HG02571 (cell line): ENCODE measurements around the gene RAVER1.
"Not testable (repeated sequence)": the region's sequence is repeated elsewhere in the genome, so short reads cannot be mapped to it uniquely, and the experiment has no call there.

ENCODE experiments used
- ATAC-seq: cut with Tn5 transposase; IDR thresholded peaks from one replicate; pipeline ENCODE4 v1.9.1; 2021; ENCODE audit warnings: mild to moderate bottlenecking, moderate library complexity; ENCODE audit not compliant: unreplicated experiment

The RAVER1 gene

DNA sequence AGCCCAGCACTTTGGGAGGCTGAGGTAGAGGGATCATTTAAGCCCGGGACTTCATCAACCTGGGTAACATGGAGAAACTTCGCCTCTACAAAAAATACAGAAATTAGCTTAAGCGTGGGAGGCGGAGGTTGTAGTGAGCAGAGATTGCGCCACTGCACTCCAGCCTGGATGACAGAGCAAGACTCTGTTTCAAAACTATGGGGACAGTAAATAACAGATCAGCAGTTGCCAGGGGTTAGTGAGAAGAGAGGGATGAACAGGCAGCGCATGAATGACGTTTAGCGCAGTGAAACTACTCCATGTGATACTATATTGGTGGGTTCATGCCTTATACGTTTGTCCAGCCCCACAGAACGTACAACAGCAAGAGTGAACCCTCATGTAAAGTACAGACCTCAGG is 13.2 kb upstream of the RAVER1 start:
- no peak for ATAC-seq

DNA sequence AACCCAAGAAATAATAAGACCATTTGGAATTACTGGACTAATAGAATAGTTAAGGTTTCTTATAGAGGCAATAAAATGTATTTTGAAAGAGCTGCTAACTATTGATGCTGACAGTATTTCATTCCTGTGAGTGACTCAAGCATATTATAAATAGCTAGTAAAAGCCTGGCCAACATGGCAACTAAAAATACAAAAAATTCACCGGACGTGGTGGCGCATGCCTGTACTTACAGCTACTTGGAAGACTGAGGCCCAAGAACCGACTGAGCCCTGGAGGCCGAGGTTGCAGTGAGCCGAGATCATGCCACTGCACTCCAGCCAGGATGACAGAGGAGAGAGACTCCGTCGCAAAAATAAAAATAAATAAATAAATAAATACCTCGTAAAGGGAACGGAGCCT is 11.5 kb upstream of the RAVER1 start:
- no peak for ATAC-seq

DNA sequence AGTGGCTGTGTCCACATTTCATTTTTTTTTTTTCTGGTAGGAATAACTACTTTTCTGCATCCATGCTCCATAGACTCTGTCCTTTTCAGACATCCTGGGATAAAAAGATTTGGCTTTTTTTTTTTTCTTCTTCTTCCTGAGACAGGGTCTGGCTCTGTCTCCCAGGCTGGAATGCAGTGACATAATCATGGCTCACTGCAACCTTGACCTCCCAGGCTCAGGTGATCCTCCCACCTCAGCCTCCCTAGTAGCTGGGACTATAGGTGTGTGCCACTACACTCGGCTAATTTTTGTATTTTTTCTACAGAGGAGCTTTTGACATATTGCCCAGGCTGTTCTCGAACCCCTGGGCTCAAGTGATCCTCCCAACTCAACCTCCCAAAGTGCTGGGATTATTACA is 10.2 kb upstream of the RAVER1 start:
- no peak for ATAC-seq

DNA sequence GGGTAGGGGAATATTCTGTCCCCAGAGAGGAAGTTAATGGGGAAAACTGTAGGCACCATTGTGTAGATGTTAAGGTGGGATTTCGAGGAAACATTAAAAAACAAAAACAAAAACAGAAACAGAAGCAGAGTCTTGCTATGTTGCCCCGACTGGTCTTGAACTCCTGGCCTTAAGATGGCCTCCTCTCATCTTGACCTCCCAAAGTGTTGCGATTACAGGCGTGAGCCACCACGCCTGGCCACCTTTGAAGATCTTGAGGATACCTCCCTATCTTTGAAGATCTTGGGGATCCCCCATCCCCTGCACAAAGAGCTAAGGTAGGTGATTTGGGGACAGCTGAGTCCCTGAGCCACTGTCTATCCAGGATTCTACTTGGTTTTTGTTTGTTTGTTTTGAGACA is 6.6 kb upstream of the RAVER1 start:
- no peak for ATAC-seq

DNA sequence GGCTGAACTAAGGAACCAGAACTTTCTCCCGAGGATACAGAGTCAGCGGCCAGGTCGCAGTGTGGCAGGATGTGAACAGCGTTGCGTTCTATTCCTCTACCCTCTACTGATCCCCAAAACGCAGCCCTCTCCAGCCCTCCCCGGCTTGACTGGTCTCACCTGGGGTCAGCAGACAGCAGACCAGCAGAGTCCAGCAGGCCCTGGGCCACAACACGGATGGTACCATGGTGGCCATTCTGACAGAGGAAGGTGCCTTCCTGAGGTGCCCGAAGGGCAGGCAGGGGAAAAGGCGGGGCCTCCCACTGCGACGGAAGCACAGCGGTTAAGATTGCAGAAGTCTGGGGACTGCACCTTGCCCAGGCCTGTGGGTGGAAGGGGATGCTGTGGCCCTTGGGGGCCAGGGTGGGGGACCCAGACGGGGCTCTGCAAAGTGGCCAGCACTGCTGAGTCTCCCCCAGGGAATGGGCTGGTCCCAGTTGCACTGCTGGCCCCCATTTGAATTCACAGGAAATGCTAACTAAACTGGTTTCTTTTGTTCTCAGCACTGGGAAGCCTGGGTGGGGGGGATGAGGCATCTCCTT is 6.1 kb upstream of the RAVER1 start, which contains the start of gene ICAM3:
ICAM3 (minus strand) TSS at position 245 of the 581 bp plus-strand sequence; CDS start at position 235, 10 bp downstream.
- no peak for ATAC-seq

DNA sequence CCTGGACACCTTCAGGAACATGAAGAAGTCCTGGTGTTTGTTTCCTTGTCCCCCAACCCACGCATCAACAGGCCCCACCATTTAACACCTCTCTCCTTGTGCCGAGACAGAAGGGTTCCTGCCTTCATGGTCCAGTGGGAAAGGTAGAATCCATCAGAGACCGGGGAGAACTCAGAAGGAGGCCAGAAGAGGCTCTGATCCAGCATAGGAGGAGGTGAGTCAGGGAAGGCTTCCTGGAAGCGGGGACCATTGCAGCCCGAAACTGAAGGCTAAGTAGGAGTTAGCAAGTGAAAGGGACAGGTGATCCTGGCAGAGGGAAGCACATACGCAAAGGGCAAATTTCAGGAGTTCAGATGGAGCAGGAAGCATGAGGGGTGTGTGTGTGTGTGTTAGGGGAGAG is 5.6 kb upstream of the RAVER1 start:
- no peak for ATAC-seq

DNA sequence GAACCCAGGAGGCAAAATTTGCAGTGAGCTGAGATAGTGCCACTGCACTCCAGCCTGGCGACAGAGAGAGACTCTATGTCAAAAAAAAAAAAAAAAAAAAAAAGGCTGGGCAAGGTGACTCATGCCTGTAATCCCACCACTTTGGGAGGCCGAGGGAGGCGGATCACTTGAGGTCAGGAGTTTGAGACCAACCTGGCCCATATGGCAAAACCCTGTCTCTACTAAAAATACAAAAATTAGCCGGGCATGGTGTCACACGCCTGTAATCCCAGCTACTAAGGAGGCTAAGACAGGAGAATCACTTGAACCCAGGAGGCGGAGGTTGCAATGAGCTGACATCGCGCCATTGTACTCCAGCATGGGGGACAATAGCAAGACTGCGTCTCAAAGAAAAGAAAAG is 3.4 kb upstream of the RAVER1 start:
- ATAC-seq, result not testable (repeated sequence)

DNA sequence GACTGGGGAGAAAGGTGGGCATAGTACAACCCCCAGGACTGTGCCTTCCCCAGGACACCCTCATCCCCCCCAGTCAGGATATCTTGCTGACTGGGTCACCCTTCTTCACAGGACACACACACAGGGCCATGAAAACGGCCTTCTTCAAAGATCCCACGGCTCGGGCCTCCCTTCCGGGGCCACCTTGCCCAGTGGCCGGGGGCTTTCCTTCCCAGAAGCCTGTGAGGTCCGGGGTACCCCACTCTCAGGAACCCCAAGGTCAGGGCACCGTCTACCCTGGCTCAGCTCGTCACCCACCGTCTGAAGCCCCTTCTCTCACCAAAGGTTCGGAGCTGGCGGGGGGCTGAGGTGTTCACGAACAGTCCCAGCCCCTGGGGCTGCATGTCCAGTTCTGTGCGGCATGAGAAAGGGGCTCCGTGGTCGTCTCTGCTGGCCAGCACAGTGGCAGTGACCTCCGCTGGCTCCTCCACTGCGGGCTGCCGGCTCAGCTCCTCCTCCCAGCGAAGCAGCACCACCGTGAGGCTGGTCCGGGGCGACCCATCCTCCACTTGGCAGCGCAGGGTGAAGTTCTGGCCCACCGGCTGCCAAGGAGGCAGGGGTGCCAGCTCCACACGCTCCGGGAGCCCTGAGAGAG is 2.1 kb upstream of the RAVER1 start:
- ATAC-seq, result no peak

DNA sequence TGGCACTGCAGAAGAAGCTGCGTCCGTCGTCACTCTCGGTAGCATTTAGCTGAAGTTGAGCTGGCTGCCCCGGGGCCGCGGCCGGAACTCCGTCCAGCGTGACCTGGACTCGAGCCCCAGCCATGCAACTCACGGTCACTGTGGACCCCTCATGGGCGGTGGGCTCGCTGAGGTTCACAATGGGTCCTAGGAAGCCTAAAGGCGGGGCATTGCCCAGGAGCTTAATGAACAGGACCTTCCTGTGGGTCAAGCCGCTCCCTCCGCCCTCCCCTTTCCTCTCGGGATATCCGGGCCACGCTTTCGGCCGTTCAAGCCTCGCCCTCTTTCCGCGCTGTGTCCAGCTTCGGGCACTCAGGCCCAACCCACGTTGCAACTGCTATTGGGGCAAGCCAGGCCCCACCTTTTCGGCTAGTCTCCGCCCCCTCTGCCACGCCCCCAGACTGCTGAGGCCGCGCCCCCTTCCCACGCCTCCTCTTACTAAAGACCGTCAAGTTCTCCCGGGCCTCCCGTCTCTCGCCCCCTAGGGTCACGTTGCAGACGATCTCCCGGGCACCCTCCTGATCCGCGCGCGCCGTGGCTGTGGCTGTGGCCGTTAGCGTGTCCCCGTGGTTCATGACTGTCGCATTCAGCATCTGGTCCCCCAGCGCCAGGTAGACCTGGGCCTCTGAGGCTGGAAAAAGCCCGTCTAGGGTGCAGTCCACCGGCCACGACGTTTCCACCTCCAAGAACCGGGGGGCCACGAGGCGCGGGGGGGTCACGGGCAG is 1.4 kb upstream of the RAVER1 start:
- ATAC-seq, result no peak

DNA sequence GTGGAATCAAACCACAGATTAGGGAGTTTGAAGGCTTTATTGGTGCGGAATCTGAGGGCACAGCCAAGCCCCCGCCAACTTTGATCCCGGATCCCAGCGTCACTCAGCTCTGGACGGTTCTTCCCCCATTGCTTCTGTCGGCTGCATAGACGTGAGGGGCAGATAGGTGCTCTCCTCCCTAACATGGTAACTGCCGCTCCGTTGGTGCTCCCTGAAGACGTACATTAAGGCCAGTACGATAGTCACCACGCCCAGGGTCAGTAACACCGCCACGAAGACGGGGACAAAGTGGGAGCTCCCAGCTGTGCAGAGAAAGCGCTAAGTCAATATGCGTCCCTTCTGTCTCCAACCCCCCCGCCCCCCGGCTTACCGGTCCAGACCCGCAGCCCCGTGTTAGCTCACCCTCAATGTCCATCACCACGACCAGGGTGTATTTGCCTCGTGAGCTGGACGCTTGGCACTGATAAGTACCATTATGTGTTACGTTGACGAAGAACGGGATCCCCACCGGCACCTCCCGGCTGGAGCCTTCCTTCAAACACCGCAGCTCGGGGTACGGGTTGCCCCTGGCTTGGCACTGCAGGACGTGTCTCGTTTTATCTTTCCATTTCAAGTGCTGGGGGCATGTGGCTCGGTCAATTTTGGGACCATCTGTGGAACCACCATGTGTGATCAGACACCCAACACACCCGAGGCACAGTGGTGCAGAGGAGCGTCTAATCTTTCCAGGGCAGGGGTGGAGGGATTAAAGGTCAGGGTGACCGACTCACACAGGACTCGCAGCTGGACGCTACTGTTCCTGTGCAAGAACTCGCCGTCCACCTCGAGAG is 644 bp upstream of the RAVER1 start:
- ATAC-seq, result no peak

DNA sequence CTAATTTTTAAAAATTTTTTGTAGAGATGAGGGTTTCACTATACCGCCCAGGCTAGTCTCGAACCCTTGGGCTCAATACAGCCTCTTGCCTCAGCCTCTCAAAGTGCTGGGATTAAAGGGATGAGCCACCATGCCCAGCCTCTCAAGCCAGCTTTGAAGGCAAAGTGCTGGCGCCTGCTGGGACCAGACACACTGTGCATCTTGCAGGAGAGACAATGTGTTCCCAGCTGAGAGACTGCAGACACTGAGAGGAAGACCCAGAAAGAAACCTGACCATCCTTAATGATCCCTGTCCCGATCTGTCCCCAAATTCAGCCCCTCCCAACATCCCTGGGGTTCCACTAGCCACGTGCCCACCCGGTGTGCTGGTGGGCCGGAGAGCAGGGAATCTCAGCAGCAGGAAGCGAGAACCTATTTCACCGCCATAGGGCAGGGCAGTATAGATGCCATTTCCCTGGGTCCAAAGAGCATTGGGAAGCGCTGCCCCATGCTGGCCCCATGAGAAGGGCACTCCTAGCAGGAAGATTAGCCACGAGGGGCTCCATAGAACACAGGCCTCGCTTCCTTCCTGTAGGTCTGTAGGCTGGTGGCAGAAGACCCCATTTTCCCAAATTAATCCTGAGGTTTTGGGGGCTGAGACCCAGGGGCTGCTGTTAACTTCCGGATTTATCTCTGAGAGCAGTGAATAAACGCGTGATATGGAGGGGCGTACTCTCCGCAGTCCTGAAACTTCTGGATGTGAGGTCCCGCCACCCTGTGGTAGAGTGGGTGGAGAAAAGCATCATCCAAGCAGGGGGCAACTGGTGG is 968 bp downstream of the RAVER1 start:
- no peak for ATAC-seq

DNA sequence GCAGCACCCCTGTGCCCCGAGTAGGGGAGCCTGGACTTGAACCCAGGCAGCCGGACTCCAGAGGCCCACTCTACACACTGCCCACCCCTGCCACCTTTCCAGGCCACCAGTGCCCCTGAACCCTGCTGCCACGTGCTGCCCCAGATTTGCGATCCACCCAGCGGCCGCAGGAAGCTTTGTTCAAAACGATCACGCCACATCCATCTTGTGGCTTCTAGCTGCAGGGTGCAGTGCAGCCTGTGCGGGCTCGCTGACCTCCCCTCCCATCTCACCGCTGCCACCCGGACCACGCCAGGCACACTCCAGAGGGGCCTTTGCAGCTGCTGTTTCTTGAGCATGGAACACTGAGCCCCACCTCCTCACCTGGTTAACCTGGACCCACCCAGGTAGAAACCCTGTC is 3.8 kb downstream of the RAVER1 start:
- ATAC-seq, result no peak

DNA sequence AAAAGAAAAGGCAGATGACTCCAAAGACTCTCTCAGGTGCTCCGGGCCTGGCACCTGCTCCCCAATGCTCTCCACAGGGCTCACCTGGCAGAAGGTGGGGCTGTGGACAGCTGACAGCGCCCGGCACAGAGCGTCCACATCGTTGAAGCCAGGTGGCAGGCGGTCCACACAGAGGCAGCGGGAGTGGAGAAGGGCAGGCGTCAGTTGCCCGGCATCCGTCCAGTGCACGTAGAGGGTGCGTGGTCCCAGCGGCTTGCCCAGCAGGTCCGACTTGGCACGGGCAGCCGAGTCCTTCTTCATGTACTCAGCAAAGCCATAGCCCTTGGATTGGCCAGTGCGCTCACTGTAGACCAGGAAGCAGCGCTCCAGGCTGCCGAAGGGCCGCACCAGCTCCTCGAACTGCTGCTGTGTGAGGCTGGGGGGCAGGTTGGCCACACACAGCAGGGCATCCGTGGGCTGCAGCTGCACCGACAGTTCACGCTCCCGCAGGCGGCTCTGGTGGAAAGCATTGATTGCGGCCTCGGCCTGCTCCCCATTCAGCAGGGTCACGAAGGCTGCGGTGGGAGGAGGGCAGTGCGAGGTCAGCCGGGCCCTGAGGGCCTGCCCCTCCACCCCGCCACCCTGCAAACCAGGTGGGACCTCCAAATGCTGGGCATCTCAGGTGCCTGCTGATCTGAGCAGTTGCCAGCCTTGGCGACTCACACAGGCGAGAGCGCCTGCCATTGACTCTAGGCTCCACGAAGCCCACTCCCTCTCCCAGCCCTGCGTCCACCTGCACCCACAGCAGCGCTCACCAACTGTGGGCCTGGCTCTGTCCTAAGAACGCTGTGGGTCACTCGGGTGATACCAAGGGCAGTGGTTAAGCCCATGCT is 4.5 kb downstream of the RAVER1 start:
- ATAC-seq, result no peak

DNA sequence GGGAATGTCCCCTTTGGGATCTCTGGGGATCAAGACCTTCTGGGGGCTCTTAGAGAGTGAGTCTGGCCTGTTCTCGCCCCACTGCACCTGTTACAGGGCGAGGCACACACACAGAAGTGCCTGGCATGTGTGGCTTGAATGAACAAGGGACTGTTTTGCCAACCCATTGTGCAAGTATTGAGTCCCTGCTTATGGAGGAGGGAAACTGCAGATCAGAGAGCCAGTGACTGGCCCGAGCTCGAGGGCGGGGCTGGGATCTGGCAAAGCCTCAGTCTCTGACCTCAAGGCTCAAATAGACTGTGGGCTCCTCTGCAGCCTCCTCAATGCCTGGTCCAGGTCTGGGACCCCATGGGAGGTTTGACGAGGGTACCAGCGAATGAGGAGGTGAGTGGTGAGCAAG is 5.5 kb downstream of the RAVER1 start:
- ATAC-seq, result no peak

DNA sequence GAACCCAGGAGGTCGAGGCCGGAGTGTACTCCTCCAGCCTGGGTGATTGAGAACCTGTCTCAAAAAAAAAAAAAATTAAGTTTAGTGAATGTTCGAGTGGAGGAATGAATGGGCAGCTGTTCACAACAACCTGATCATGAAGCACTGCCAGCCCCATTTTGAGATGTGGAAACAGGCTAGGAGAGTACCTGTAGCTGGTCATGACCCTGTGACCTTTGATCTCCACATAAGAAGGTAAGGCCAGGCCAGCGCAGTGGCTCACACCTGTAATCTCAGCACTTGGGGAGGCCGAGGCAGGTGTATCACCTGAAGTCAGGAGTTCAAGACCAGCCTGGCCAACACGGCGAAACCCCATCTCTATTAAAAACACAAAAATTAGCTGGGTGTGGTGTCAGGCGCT is 7.6 kb downstream of the RAVER1 start:
- no peak for ATAC-seq

DNA sequence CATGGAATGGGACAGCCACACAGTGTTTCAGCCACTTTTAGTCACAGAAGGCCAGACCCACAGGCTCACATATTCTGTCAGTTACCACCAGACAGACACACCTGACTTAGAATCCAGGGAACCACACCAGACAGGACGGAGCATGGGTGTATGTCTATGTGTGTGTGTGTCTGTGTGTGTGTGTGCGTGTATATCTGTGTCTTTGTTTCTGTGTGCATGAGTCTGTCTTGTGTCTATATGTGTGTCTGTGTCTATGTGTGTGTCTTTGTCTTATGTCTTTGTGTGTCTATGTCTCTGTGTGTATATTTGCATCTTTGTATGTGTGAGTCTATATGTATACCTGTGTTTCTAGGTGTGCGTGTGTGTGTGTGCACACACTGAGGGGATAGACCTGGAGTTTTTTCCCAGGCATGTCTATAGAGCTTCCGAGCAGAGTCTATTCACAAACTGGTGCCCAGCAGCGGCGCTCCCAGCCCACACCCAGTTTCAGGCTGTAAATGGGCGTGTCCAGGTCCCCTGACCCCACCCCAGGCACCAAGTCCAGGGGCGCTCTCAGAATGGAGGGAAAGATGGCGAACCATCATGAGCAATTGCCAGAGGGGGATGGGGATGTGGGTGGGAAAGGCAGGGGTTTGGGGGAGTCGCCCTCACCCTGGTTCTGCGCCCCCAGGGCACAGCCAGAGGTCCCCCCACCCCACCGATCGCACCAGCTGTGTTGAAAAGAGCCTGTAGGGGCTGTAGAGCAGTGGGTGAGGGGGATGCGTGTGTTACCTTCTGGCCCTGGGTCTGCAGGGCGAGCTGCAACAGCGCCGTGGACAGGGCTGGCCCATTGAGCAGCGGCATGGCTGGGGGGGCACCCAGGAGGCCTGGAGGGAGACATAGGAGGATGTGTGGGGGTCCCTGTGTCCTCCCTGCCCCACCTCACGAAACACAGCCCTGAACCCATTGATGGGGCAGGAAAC is 11.2 kb downstream of the RAVER1 start:
- no peak for ATAC-seq

DNA sequence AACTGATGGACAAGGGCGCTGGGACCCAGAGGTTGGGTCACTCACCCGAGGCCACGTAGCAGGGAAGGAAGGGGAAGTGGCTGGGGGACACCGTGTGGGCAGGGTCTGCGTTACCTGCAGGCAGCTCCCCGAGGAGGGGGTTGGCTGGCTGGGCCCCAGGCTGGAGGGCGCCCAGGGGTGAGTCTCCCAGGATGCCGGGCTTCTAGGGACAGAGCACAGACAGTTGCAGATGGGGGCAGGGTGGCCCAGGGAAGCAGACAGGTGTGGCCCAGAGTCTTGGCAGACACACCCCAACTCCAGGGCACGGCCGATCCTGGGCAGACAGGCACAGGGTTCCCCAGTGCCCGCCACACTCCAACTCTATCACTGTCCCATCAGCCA is 11.9 kb downstream of the RAVER1 start:
- ATAC-seq, result no peak

DNA sequence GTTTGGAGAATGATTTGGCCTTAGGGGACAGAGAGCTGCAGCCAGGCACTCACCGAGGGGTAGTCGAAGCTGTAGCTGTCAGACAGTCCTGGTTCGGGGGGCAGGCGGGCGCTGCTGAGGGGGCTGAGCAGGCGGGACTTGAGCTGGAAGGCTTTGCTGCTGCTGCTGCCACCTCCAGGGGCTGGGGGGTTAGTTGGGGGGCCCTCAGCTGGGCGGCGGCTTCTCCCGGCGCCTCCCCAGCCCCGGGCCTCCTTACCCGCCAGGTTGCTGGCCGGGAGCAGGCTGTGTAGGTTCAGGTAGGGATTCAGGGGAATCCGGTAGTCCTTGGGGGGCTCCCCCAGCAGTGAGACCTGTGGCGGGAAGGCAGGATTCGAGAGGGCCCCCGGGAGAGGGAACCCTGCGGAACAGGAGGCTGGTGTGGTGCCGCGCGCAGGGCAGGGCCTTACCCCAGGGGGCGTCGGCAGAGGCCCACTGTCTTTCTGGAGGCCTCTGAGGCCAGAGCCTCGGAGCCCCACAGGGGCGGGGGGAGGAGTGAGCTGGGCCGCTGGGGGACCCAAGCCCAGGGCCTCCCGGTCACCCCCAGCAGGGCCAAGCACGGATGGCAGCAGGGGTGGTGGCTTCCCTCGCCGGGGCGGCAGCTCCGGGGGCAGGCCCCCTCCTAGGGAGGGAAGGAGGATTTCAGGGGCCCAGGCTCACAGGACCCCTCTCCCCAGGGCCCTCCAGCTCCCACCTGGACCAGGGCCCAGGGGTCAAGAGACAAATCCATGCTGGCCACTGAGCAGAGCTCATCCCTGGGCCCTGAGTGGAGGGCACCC is 12.5 kb downstream of the RAVER1 start:
- no peak for ATAC-seq
